Esophagus muscularis mucosa (tissue), 4 donors: ENCODE data around the gene HTRA2. TPM values are rescaled to one million over a fixed set of nuclear protein-coding genes. Genes with fewer than 3 reads are reported as not detected.

Experiments used
- DNase-seq: peaks from one replicate; pipeline ENCODE4 v3.0.0-alpha.2; 2017; ENCODE audit errors: extremely low spot score
- H3K27ac ChIP-seq, 4 donors: fragments of 200-600 bp; sonication (generic); replicated peaks in 1 of 4; 1 replicate in 3 of 4; 2 replicates in 1 of 4; pipeline ENCODE4 v1.5.1; 2016 to 2019; ENCODE audit warnings: mild to moderate bottlenecking in 1 of 4
- H3K27me3 ChIP-seq, 4 donors: fragments of 200-600 bp; sonication (generic); one replicate each; pipeline versions ENCODE4 v1.5.1 to v1.6.0; 2016 to 2019
- H3K36me3 ChIP-seq, 4 donors: fragments of 200-600 bp; sonication (generic); one replicate each; pipeline ENCODE4 v1.5.1; 2016 to 2019
- H3K4me1 ChIP-seq, 4 donors: fragments of 200-600 bp; sonication (generic); one replicate each; pipeline ENCODE4 v1.5.1; 2016 to 2019
- H3K4me3 ChIP-seq, 4 donors: fragments of 200-600 bp; sonication (generic); 1 replicate in 2 of 4; 2 replicates in 2 of 4; pipeline ENCODE4 v1.5.1; 2016 to 2019; ENCODE audit warnings: mild to moderate bottlenecking in 4 of 4, moderate library complexity in 1 of 4
- H3K9me3 ChIP-seq, 4 donors: fragments of 200-600 bp; sonication (generic); 1 replicate in 3 of 4; 2 replicates in 1 of 4; pipeline ENCODE4 v1.5.1; 2016 to 2019
- CTCF ChIP-seq, 3 experiments: fragments of 200-600 bp in 2 of 3; fragments of 450-650 bp in 1 of 3; sonication (generic) in 2 of 3; IDR thresholded peaks; one replicate each; pipeline ENCODE4 v1.5.1; 2017 to 2019; ENCODE audit warnings: antibody characterized with exemption in 3 of 3, mild to moderate bottlenecking in 2 of 3, moderate library complexity in 1 of 3
- EP300 ChIP-seq: sonication (generic); formaldehyde crosslinking; IDR thresholded peaks from one replicate; pipeline ENCODE4 v1.6.1; 2017; ENCODE audit warnings: antibody characterized with exemption
- POLR2A ChIP-seq: fragments of 450-650 bp; IDR thresholded peaks from one replicate; pipeline ENCODE4 v1.6.1; 2017; ENCODE audit warnings: antibody characterized with exemption, moderate library complexity, mild to moderate bottlenecking, low read depth
- POLR2AphosphoS5 ChIP-seq, 2 donors: sonication (generic); formaldehyde crosslinking; IDR thresholded peaks; one replicate each; pipeline ENCODE4 v1.6.1; 2017; ENCODE audit warnings: antibody characterized with exemption in 2 of 2
- WGBS: methylation state at CpG from one replicate; pipeline ENCODE4 v1.1.5; 2018; 5-methylcytosine and 5-hydroxymethylcytosine counted together
- intact Hi-C: fragments of 100-400 bp; cut with DNase I; formaldehyde crosslinking; loops from one replicate; pipeline ENCODE4 v1.15.1; 2023
- total RNA-seq, 4 donors: library from RNA; depleted of rRNA; stranded (reverse); fragments of >200 nt; gene quantifications; one replicate each; pipeline versions ENCODE4 v1.1.0 to v1.2.1, GENCODE V29; 2016

HTRA2 gene
- total RNA-seq, 4 donors from 2014 or later, result 29.7 to 37.9 (median 31.9) TPM

- Histone ChIP-seq H3K27me3 (no peaks in the 10 kb centered on the region), H3K4me1 (peaks cover 20 to 26% (median 25%) of the 10 kb centered on the region in 4 donors), H3K9me3 (no peaks in the 10 kb centered on the region), H3K36me3 (peaks cover 11 to 69% (median 53%) of the 10 kb centered on the region in 4 donors), H3K4me3 (no peak overlapping the region), H3K27ac (no peak overlapping the region)
- TF ChIP-seq POLR2AphosphoS5 (IDR thresholded peaks at IDR 0.05), result no peak
- no peak for DNase-seq
- 88% methylated on average over 2 of the region's 2 CpGs for whole genome bisulfite sequencing
- intact Hi-C loops, result loop anchor here (5.0 kb wide), 1 partner anchor 41 kb away; the partner anchor contains the start of genes AUP1, DQX1 and HTRA2
These were observed 43.6 kb upstream of the HTRA2 start for GRCh38 chr2:74486141-74486540.

DNA sequence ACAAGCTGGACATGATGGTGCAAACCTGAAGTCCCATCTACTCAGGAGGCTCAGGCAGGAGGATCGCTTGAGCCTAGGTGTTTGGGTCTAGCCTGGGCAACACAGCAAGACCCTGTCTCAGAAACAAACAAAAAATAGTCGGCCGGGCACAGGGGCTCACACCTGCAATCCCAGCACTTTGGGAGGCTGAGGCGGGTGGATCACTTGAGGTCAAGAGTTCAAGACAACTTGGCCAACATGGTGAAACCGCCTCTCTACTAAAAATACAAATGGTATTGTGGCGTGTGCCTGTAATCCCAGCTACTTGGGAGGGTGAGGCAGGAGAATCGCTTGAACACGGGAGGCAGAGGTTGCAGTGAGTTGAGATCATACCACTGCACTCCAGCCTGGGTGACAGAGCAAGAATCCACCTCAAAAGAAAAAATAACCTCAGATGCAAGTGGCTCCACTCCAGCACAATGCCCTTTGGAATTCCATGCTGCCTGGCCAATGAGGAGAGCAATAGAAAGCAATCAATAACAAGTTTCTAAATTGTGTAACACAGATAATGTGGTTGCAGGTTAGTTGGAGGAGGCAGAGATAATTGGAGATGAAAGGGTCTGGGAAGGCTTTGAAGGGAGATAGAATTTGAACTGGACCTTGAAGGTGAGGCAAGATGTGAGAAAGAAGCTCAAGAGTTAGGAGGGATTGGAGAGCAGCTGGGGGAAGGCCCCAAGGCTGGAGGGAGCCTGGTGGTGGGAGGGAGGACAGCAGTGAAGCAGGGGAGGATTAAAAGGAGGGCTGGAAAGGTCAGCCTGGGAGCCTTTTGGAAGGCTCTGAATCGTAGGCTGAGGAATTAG, 40.9 kb upstream of the HTRA2 start:
- Histone ChIP-seq H3K27ac (no peak overlapping the region), H3K27me3 (no peaks in the 10 kb centered on the region), H3K4me1 (peaks cover 5 to 8% (median 6%) of the 10 kb centered on the region in 4 donors), H3K4me3 (no peak overlapping the region), H3K9me3 (no peaks in the 10 kb centered on the region), H3K36me3 (peaks cover 36 to 96% (median 79%) of the 10 kb centered on the region in 4 donors)
- no peak for DNase-seq
- 95% methylated on average over 9 of the region's 9 CpGs for WGBS
- TF ChIP-seq POLR2AphosphoS5 (IDR thresholded peaks at IDR 0.05), result no peak
- no peak for TF ChIP-seq EP300
- TF ChIP-seq POLR2A, result no peak
- no peak for TF ChIP-seq CTCF (IDR thresholded peaks at IDR 0.05)
- intact Hi-C loops, result loop anchor here (5.0 kb wide), 1 partner anchor 38 kb away; the partner anchor contains the start of genes AUP1, DQX1 and HTRA2

DNA sequence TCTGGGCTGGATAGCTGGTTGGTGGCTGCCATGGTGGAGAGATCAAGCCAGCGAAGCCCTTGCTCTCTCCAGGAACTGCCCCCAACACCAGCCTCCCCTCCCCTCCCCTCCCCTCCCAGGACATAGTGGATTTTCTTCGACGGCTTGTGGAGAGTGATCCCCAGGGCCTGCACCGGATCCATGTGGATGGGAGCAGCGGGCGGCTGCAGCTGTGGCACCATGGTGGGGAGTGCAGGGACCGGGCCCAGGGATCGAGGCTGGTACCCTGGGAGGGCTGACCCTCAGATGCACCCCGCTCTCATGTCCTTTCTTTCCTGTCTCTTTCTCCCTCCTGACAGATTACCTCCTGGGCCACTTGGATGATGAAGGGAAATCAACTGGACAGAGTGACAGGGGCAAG, 39.8 kb upstream of the HTRA2 start:
- Histone ChIP-seq H3K9me3 (no peaks in the 10 kb centered on the region), H3K4me1 (no peaks in the 10 kb centered on the region), H3K27ac (no peak overlapping the region), H3K27me3 (no peaks in the 10 kb centered on the region), H3K36me3 (peaks cover 36 to 97% (median 84%) of the 10 kb centered on the region in 4 donors), H3K4me3 (no peak overlapping the region)
- intact Hi-C loops, result loop anchor here (5.0 kb wide), 1 partner anchor 37 kb away; the partner anchor contains the start of genes AUP1, DQX1 and HTRA2
- TF ChIP-seq EP300 (no peak), POLR2A (no peak), CTCF (IDR thresholded peaks at IDR 0.05) (no peak), POLR2AphosphoS5 (IDR thresholded peaks at IDR 0.05) (no peak)
- DNase-seq, result no peak
- 97% methylated on average over 9 of the region's 9 CpGs for WGBS

- Histone ChIP-seq H3K36me3 (peaks cover 36 to 78% (median 67%) of the 10 kb centered on the region in 4 donors), H3K9me3 (no peaks in the 10 kb centered on the region), H3K27ac (no peak overlapping the region), H3K27me3 (peaks cover 0 to 2% (median 0%) of the 10 kb centered on the region in 4 donors), H3K4me1 (no peaks in the 10 kb centered on the region), H3K4me3 (no peak overlapping the region)
- TF ChIP-seq POLR2A (no peak), POLR2AphosphoS5 (IDR thresholded peaks at IDR 0.05) (no peak), CTCF (IDR thresholded peaks at IDR 0.05) (no peak), EP300 (no peak)
- DNase-seq, result no peak
- WGBS, result 91% methylated on average over 12 of the region's 12 CpGs
- intact Hi-C loops, result no loop called here
These were observed 37.8 kb upstream of the HTRA2 start for GRCh38 chr2:74491648-74492544.

- intact Hi-C loops, result no loop called here
- DNase-seq, result no peak
- Histone ChIP-seq H3K27me3 (peaks cover 0 to 19% (median 13%) of the 10 kb centered on the region in 4 donors), H3K4me1 (peaks cover 12 to 14% (median 13%) of the 10 kb centered on the region in 4 donors), H3K4me3 (no peak overlapping the region), H3K36me3 (peaks cover 36 to 61% (median 53%) of the 10 kb centered on the region in 4 donors), H3K27ac (no peak overlapping the region), H3K9me3 (no peaks in the 10 kb centered on the region)
- 93% methylated on average over 3 of the region's 3 CpGs for WGBS
- TF ChIP-seq EP300, result no peak
- TF ChIP-seq POLR2AphosphoS5 (IDR thresholded peaks at IDR 0.05), result no peak
- TF ChIP-seq CTCF (IDR thresholded peaks at IDR 0.05), result no peak
- no peak for TF ChIP-seq POLR2A
These were observed 36.2 kb upstream of the HTRA2 start for GRCh38 chr2:74493546-74493945.
